ENCODE measurements around the gene MFN2. TPM values are rescaled to one million over a fixed set of nuclear protein-coding genes. Genes with fewer than 3 reads are reported as not detected.

The MFN2 gene
- total and polyA plus RNA-seq, 9 of the 15 experiments (the other 6 are each of a cell fraction or from before 2014, with no cell fraction given): 10.5 to 158 (median 87.1) TPM

- TF ChIP-seq, protein P1, sequence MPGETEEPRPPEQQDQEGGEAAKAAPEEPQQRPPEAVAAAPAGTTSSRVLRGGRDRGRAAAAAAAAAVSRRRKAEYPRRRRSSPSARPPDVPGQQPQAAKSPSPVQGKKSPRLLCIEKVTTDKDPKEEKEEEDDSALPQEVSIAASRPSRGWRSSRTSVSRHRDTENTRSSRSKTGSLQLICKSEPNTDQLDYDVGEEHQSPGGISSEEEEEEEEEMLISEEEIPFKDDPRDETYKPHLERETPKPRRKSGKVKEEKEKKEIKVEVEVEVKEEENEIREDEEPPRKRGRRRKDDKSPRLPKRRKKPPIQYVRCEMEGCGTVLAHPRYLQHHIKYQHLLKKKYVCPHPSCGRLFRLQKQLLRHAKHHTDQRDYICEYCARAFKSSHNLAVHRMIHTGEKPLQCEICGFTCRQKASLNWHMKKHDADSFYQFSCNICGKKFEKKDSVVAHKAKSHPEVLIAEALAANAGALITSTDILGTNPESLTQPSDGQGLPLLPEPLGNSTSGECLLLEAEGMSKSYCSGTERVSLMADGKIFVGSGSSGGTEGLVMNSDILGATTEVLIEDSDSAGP (CRISPR knock-in tag; IDR thresholded peaks at IDR 0.05): no peak
- no peak for TF ChIP-seq FOXK2 (conservative IDR thresholded peaks at IDR 0.05 in 1 of 2, IDR thresholded peaks at IDR 0.05 in 1 of 2; ENCODE audit: low read depth in 2 of 2)
- TF ChIP-seq NFE2 (IDR thresholded peaks at IDR 0.05; ENCODE audit: low read depth): 0 out of 2 replicates have a peak, but pooled peaks have one; percentile 37
- 0 out of 2 replicates have a peak, but pooled peaks have one; percentile 24 for TF ChIP-seq CEBPB (tag; IDR thresholded peaks at IDR 0.05)
- TF ChIP-seq PTRF (tag; IDR thresholded peaks at IDR 0.05): no peak
- no peak for TF ChIP-seq POLR2B (IDR thresholded peaks at IDR 0.05; ENCODE audit: low read depth, partially characterized antibody)
- TF ChIP-seq ATF7 (IDR thresholded peaks at IDR 0.05): peak; percentile 84
- TF ChIP-seq JUND (IDR thresholded peaks at IDR 0.05; ENCODE audit: borderline replicate concordance, low read depth, low read length): peak; percentile 70
- TF ChIP-seq JUND (tag; IDR thresholded peaks at IDR 0.05; ENCODE audit: borderline replicate concordance, low read depth, low read length): peak; percentile 53; the same call in 1 of the 3 replicates
- TF ChIP-seq RCOR1 (IDR thresholded peaks at IDR 0.05; ENCODE audit: borderline replicate concordance in 1 of 2, low read depth in 2 of 2, low read length in 2 of 2): peak in 1 of 2 experiments; percentile 97; a peak in 2 of 4 replicates
- peak; percentile 75 for TF ChIP-seq SPI1 (IDR thresholded peaks at IDR 0.05; ENCODE audit: borderline replicate concordance, low read depth, low read length)
- peak; percentile 99 for TF ChIP-seq HES1 (IDR thresholded peaks at IDR 0.05; ENCODE audit: low read depth)
- TF ChIP-seq XRCC3 (IDR thresholded peaks at IDR 0.05): no peak
- TF ChIP-seq MEF2D (tag; conservative IDR thresholded peaks at IDR 0.05; ENCODE audit: low read depth): 0 out of 2 replicates have a peak, but pooled peaks have one; percentile 42
- TF ChIP-seq SMAD4 (CRISPR knock-in tag; conservative IDR thresholded peaks at IDR 0.05): peak; percentile 88
- TF ChIP-seq ESRRA (IDR thresholded peaks at IDR 0.05; ENCODE audit: borderline replicate concordance, low read depth): peak; percentile 88; the same call in 1 of the 2 replicates
- TF ChIP-seq HDAC2 (IDR thresholded peaks at IDR 0.05): peak; percentile 74; the same call in 1 of the 2 replicates
- peak; percentile 64; the same call in 1 of the 2 replicates for TF ChIP-seq RNF2 (IDR thresholded peaks at IDR 0.05)
- no peak for TF ChIP-seq ZNF609 (CRISPR knock-in tag; IDR thresholded peaks at IDR 0.05; ENCODE audit: borderline replicate concordance)
- peak; percentile 46; the same call in 1 of the 2 replicates for TF ChIP-seq BHLHE40 (IDR thresholded peaks at IDR 0.05; ENCODE audit: low read length)
Measured at GRCh38 chr1:11955221-11955620, 25.0 kb upstream of the MFN2 start (continued).
